ENCODE measurements around the gene PACS2. TPM values are rescaled to one million over a fixed set of nuclear protein-coding genes. Genes with fewer than 3 reads are reported as not detected.

Gene PACS2
- total RNA-seq, 1 experiment from 2014 or later = 100 TPM

DNA sequence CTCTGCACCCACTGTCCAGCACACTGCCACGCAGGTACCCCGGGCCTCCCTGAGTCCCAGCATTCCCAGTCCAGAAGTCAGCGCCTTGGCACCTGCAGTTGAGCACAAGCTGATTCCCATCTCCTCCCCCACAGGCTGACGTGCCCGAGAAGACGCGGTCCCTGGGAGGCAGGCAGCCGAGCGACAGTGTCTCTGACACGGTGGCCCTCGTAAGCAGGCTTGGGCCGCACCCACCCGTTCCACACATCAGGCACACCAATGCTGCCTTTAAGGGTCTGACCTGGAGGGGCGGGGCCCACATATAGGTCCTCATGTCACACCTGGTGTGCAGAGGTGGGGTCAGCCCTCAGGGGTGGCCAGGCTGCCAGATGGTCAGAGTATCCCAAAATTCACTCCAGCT, 65.4 kb downstream of the PACS2 start:
- CTCF ChIA-PET = interaction anchor here (1.3 kb wide), 1 partner anchor 9 kb away, joined by 3 read pairs; no protein-coding TSS in a partner anchor

DNA sequence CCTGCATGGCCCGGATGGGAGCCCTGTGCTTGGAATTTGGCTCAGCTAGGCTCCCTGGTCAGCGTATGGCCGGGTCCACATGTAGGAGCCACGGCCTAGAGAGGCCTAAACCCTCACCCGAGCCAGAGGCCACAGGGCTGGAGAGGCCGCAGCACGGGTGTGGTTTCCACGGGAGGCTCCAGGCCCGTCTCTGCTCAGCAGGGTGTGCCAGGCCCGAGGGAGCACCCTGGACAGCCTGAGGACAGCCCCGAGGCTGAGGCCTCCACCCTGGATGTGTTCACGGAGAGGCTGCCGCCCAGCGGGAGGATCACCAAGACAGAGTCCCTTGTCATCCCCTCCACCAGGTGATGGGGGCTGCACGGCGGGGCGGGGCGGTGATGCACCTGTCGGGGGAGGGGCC, 66.2 kb downstream of the PACS2 start:
- Mint-ChIP-seq H3K27me3 (ENCODE audit: low read depth) (no peaks in the 10 kb centered on the region; the same call in 1 of the 2 replicates), H3K4me1 (peaks cover 7% of the 10 kb centered on the region), H3K4me3 (no peak overlapping the region), H3K27ac (no peak overlapping the region), H3K36me3 (peaks cover 19% of the 10 kb centered on the region), H3K9me3 (no peaks in the 10 kb centered on the region)
- CTCF ChIA-PET = interaction anchor here (0.8 kb wide), 1 partner anchor 10 kb away, joined by 3 read pairs; no protein-coding TSS in a partner anchor
- ATAC-seq = no peak
- POLR2A ChIA-PET = no interaction called here
- DNase-seq (ENCODE audit: low spot score) = no peak
- TF ChIP-seq CBFB (CRISPR knock-in tag; IDR thresholded peaks at IDR 0.05; ENCODE audit: low read depth) (no peak), FOXJ3 (CRISPR knock-in tag; IDR thresholded peaks at IDR 0.05; ENCODE audit: borderline replicate concordance) (no peak), GABPB1 (CRISPR knock-in tag; IDR thresholded peaks at IDR 0.05) (no peak)

More for the DNA sequence above, 65.4 kb downstream of the PACS2 start:
- H3K36me3 Mint-ChIP-seq = peaks cover 19% of the 10 kb centered on the region
- ATAC-seq (no peak), DNase-seq (ENCODE audit: low spot score) (no peak)
- H3K4me3 Mint-ChIP-seq = no peak overlapping the region
- TF ChIP-seq NFATC4 (CRISPR knock-in tag; IDR thresholded peaks at IDR 0.05) = no peak
- TF ChIP-seq ZNF121 (CRISPR knock-in tag; IDR thresholded peaks at IDR 0.05) = no peak
- TF ChIP-seq, protein P1, sequence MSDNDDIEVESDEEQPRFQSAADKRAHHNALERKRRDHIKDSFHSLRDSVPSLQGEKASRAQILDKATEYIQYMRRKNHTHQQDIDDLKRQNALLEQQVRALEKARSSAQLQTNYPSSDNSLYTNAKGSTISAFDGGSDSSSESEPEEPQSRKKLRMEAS (CRISPR knock-in tag; IDR thresholded peaks at IDR 0.05) = no peak
- TF ChIP-seq, protein P2, sequence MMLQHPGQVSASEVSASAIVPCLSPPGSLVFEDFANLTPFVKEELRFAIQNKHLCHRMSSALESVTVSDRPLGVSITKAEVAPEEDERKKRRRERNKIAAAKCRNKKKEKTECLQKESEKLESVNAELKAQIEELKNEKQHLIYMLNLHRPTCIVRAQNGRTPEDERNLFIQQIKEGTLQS (CRISPR knock-in tag; conservative IDR thresholded peaks at IDR 0.05) = no peak
- no peak for TF ChIP-seq FOXJ3 (CRISPR knock-in tag; IDR thresholded peaks at IDR 0.05; ENCODE audit: borderline replicate concordance)
- TF ChIP-seq GABPB1 (CRISPR knock-in tag; IDR thresholded peaks at IDR 0.05) = no peak
- TF ChIP-seq, protein P3, sequence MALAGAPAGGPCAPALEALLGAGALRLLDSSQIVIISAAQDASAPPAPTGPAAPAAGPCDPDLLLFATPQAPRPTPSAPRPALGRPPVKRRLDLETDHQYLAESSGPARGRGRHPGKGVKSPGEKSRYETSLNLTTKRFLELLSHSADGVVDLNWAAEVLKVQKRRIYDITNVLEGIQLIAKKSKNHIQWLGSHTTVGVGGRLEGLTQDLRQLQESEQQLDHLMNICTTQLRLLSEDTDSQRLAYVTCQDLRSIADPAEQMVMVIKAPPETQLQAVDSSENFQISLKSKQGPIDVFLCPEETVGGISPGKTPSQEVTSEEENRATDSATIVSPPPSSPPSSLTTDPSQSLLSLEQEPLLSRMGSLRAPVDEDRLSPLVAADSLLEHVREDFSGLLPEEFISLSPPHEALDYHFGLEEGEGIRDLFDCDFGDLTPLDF (CRISPR knock-in tag; IDR thresholded peaks at IDR 0.05) = no peak
- TF ChIP-seq ZNF138 (CRISPR knock-in tag; conservative IDR thresholded peaks at IDR 0.05) = no peak
- TF ChIP-seq, protein P4, sequence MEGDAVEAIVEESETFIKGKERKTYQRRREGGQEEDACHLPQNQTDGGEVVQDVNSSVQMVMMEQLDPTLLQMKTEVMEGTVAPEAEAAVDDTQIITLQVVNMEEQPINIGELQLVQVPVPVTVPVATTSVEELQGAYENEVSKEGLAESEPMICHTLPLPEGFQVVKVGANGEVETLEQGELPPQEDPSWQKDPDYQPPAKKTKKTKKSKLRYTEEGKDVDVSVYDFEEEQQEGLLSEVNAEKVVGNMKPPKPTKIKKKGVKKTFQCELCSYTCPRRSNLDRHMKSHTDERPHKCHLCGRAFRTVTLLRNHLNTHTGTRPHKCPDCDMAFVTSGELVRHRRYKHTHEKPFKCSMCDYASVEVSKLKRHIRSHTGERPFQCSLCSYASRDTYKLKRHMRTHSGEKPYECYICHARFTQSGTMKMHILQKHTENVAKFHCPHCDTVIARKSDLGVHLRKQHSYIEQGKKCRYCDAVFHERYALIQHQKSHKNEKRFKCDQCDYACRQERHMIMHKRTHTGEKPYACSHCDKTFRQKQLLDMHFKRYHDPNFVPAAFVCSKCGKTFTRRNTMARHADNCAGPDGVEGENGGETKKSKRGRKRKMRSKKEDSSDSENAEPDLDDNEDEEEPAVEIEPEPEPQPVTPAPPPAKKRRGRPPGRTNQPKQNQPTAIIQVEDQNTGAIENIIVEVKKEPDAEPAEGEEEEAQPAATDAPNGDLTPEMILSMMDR (IDR thresholded peaks at IDR 0.05) = no peak
- TF ChIP-seq EMX1 (CRISPR knock-in tag; IDR thresholded peaks at IDR 0.05) = no peak
- POLR2A ChIA-PET = no interaction called here
- peaks cover 4% of the 10 kb centered on the region; the same call in 1 of the 2 replicates for H3K27me3 Mint-ChIP-seq (ENCODE audit: low read depth)
- no peaks in the 10 kb centered on the region for H3K9me3 Mint-ChIP-seq
- peaks cover 11% of the 10 kb centered on the region for H3K4me1 Mint-ChIP-seq
- H3K27ac Mint-ChIP-seq = no peak overlapping the region

DNA sequence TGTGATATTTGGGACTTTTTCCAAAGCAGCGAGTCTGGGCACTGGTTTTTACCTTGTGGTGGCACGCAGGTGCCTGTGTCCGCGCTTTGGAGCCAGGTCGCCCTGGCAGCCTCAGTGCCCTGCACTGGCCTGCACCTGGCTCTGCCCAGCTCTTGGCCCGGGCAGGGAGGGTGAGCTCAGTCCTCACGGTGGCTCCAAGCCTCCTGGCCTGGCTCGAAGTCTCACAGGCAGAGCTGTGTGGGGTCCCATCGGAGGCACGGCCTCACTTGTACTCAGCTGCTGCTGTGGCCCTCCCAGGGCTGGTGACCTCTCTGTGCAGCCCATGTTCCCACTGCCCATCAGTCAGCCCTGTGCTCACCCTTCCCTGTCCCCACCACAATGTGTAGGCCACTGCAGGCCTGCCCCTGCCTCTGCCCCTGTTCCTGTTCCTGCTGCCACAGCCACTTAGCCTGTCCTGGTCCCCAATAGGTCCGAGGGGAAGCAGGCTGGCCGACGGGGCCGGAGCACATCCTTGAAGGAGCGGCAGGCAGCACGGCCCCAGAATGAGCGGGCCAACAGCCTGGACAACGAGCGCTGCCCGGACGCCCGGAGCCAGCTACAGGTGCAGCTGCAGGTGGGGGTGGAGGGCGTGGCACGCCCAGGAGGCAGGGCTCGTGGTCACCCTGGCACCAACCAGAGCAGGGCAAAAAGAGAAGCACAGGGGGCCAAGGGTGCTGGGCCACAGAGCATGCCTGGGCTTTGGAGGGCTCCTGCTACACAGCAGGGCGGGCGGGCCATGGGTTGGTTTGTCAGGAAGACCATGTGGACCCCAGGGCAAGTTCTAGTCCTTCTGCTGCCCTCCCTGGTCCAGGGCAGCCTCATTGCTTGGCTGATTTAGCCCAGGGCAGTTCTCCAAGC, 67.1 kb downstream of the PACS2 start:
- CTCF ChIA-PET = interaction anchor here (0.8 kb wide), 1 partner anchor 11 kb away, joined by 3 read pairs; no protein-coding TSS in a partner anchor
- POLR2A ChIA-PET = no interaction called here
- Mint-ChIP-seq H3K27ac (no peak overlapping the region), H3K4me1 (no peaks in the 10 kb centered on the region), H3K9me3 (no peaks in the 10 kb centered on the region), H3K36me3 (peaks cover 19% of the 10 kb centered on the region), H3K4me3 (no peak overlapping the region), H3K27me3 (ENCODE audit: low read depth) (no peaks in the 10 kb centered on the region)
- no peak for DNase-seq (ENCODE audit: low spot score)
- no peak for ATAC-seq
- TF ChIP-seq ZBTB21 (CRISPR knock-in tag; IDR thresholded peaks at IDR 0.05; ENCODE audit: borderline replicate concordance) (no peak), JAZF1 (CRISPR knock-in tag; IDR thresholded peaks at IDR 0.05) (no peak), IRF2 (CRISPR knock-in tag; IDR thresholded peaks at IDR 0.05; ENCODE audit: borderline replicate concordance, low read depth) (no peak), SMAD3 (CRISPR knock-in tag; IDR thresholded peaks at IDR 0.05; ENCODE audit: borderline replicate concordance) (no peak)
- TF ChIP-seq, protein P5, sequence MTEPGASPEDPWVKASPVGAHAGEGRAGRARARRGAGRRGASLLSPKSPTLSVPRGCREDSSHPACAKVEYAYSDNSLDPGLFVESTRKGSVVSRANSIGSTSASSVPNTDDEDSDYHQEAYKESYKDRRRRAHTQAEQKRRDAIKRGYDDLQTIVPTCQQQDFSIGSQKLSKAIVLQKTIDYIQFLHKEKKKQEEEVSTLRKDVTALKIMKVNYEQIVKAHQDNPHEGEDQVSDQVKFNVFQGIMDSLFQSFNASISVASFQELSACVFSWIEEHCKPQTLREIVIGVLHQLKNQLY (CRISPR knock-in tag; IDR thresholded peaks at IDR 0.05) = no peak
